Measurements from ENCODE around the gene KIZ.

KIZ gene

GRCh38 chr20:21174516-21175239 is 48.8 kb downstream of the KIZ start:
- DNase-seq (ENCODE audit: extremely low read depth in 1 of 2, low read depth in 1 of 2): no peak

DNA sequence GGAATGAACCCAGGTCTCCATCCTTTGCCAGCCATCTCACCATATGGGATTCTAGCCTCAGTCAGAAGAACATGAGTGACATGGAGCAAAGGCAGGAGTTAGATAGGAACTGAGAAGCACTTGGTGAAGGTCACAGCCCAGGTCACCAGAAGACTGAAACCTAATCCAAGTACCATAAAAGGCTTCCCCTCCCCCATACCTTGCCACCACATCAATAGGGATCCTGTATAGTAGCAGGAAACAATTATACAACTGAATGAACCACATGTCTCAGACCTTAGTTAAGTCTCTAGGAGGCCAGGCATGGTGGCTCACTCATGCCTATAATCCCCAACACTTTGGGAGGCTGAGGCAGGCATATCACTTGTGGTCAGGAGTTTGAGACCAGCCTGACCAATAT is 49.6 kb downstream of the KIZ start:
- DNase-seq (ENCODE audit: extremely low read depth in 1 of 2, low read depth in 1 of 2): no peak

GRCh38 chr20:21177767-21178166 is 51.9 kb downstream of the KIZ start:
- no peak for DNase-seq (ENCODE audit: extremely low read depth in 1 of 2, low read depth in 1 of 2)

GRCh38 chr20:21179757-21180156 is 53.9 kb downstream of the KIZ start:
- no peak for DNase-seq (ENCODE audit: extremely low read depth in 1 of 2, low read depth in 1 of 2)

DNA sequence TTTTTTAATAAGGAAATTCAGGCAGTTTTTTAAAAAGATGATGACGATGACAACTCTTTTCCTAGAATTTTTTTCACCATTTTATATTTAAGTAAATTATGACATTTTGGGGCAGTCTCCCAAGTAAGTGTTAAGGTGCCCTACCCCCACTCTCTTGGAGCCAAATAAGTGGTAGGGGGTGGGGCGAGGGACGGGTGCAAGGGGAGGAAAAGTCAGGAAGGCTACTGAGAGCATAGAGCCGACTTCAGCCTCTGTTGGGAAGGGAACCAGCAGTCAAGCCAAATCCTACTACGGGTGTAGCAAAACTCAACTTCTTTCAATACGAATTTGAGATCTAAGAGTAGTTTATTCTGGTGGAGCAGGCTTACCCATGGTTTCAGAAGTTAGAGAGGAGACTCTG is 54.4 kb downstream of the KIZ start:
- DNase-seq (ENCODE audit: extremely low read depth in 1 of 2, low read depth in 1 of 2): no peak

DNA sequence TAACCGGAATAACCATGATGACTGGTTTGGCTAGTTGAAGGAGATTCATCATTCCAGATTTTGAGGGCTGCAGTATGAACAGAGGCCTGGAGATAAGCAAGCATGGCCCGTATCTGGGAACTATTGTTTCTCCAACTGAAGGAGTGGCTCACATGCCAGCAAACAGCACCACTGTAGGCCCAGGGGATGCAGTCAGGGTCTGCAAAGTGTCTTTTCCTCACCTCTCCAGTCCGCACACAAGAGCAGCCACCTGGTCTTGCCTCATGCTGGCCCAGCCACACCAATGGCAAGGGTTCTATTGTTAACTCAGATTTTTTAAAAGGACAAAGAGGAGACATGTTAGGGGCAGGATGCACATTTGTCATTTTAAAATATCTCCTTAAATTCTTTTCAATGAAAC is 55.1 kb downstream of the KIZ start:
- DNase-seq (ENCODE audit: extremely low read depth in 1 of 2, low read depth in 1 of 2): no peak

DNA sequence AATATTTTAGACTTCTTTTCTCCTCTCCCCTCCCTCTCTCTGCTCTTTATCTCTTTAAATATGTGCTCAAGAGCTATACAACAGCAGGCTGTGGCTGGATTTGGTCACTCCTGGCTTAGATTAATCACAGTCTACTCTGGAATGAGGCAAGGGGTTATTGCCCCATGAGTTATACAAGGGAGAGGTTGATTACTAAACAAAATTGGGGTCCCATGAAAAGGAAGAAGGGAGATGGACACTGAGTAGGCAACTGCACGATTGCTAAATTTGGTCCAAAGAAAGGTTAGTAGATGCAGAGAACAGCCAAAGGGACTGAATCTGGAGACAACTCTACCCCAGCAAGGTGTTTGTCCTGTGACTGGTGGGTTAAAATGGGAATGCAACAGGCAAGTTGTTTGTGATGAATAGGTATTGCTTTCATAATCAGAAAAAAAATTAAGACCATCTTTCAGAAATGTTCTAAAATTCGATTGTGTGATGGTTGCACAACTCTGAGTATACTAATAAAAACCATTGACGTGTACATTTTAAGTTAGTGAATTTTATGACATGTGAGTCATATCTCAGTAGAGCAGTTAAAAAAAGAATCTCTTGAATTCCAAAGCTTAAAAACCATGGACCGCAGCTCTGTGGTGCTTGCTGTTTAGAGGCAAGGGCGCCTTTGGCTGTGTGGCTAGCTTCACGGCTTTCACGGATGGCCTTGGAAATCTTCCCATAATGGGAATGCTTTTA is 57.1 kb downstream of the KIZ start:
- no peak for DNase-seq (ENCODE audit: extremely low read depth in 1 of 2, low read depth in 1 of 2)

- no peak for DNase-seq (ENCODE audit: extremely low read depth in 1 of 2, low read depth in 1 of 2)
Observed at GRCh38 chr20:21183722-21184121, 57.8 kb downstream of the KIZ start.

DNA sequence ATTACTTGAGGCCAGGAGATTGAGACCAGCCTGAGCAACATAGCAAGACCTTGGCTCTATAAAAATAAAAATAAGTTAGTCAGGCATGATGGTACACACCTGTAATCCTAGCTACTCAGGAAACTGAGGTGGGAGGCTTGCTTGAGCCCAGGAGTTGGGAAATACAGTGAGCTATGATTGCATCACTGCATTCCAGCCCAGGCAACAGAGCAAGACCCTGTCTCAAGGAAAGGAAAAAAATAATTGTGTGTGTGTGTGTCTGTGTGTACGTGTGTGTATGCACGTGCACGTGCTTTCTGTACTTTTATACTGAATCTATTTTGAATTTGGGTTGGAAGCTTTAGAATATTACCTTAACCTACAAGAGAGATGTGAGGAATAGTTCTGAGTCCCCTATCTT is 58.9 kb downstream of the KIZ start:
- DNase-seq (ENCODE audit: extremely low read depth in 1 of 2, low read depth in 1 of 2): no peak

DNA sequence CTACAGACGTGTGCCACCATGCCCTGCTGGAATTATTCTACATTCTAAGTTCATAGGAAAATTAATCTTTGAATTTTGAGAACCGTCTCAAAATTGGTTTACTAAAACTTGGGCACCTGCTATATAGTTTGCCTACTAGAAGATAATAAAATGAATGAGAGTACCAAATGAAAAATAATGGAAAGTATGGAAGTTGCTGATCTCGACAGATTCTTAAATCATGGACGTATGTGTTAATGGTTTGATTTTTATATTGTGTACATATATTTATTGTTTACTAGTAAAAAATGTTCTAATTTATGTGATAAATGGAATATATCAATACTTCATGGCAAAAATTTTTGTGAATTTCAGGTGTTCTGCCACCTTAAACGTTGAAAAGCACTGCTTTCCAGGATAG is 60.0 kb downstream of the KIZ start:
- DNase-seq (ENCODE audit: extremely low read depth in 1 of 2, low read depth in 1 of 2): no peak

DNA sequence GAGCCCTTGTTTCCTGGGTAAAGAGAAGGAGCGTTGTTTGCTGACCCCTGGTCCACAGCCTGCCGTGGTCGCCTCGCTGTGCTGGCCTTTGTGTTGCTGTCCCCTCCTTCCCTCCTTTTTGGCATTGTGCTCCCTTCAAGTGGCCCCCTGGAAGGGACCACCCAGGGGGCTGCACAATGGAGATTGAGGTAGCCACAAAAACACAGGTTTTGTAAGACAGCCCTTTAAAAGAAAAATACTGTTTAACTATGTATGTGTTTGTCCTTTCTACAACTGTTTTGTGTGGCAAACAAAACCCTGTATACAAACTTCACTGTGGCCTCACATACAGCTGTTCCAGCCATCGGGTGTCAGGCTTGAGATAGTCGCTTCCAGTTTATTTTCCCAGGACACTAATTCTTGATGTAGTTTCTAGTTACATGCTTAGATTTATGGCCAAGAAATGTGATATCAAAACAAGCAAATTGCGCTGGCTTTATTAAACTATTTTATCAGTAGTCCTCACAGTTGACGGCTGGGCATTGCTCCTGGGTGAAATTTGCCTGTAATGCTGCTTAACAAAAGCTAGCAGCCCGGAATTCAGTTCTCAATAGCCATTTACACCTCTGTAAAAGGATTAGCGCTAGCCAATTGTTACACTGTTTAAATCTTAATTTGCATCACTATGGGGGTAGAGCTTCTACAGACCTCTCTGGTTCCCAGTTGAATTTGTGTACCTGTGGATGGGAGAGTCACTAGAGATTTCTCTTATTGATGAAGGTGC is 64.1 kb downstream of the KIZ start:
- DNase-seq (ENCODE audit: extremely low read depth in 1 of 2, low read depth in 1 of 2): no peak

DNA sequence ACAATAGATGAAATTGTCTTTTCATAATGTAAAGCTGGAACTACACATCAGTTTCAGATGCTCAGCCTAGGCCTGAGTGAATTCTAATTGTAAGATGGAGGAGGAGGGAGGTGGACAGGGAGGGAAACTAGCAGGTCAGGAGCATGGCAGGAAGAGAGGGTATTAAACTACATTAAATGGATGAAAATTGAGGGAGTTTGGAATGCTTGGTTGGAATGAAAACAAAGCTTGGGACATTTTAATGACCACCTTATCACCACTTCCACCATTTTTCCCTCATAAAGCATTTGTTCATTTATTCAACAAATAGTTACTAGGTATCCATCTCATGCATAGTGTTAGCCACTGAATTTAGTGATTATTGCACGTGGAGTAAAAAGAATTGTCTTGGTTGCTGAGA is 65.0 kb downstream of the KIZ start:
- no peak for DNase-seq (ENCODE audit: extremely low read depth in 1 of 2, low read depth in 1 of 2)

GRCh38 chr20:21191839-21192238 is 66.0 kb downstream of the KIZ start:
- no peak for DNase-seq (ENCODE audit: extremely low read depth in 1 of 2, low read depth in 1 of 2)

DNA sequence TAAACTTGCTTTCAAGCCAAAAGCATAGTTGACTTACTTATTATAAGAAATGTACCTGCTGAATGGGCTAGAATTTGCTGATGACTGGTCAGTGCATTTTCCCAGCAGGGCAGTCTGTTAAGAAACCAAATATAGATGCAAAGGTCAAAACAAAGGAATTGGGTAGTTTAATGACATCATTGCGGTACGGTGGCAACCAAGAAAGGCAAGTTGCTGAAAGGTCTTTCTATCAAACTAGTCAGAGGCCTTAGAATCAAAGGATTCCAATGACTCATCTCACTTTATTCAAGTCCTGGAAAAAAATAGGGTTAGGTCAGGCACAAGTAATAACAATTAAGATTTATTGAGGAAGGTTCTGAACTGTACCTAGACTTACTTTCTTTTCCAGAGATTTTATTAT is 76.4 kb downstream of the KIZ start:
- DNase-seq (ENCODE audit: extremely low read depth in 1 of 2, low read depth in 1 of 2): no peak

DNA sequence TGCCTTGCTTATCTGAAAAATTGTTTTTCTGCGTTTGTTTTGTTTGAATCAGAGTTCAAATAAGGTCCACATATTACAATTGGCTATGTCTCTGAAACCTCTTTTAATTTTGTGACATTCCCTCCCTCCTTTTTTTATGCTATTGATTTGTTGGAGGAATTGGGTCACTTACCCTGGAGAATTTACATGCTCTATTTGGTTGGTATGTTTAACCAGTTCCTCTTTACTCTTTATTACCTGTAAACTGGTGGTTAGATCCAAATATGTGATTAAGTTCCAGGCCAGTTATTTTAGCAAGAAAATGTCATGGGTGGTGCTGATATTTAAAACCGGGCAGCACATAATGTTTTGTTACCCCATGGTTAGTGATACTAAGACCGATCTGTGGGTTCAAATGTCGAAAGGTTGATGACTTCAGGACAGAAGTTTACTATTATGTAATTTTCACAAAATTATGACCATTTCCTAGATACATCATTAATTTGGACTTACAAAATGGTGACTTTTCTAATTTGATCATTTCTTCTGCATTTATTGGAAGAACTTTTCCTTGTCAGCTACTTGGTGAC is 77.3 kb downstream of the KIZ start:
- no peak for DNase-seq (ENCODE audit: extremely low read depth in 1 of 2, low read depth in 1 of 2)

GRCh38 chr20:21206584-21206983 is 80.7 kb downstream of the KIZ start:
- no peak for DNase-seq (ENCODE audit: extremely low read depth in 1 of 2, low read depth in 1 of 2)

GRCh38 chr20:21208999-21209398 is 83.1 kb downstream of the KIZ start:
- no peak for DNase-seq (ENCODE audit: extremely low read depth in 1 of 2, low read depth in 1 of 2)

DNA sequence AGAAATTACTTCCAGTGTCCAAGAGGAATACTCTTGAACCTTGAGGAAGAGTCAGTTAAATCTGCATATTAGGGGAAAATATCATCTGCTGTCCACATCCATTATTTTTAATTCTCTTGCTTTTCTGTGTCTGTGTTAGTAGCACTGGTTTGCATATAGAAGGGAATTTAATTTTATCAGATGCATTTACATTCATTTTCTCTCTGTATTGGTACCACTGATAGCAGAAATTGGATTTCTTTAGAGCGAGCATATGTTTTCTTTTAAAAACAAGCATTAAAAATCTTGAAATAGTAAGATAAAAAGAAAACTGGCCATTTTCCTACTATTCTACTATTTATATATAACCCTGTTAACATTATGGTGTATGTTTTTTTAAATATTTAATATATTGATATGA is 83.8 kb downstream of the KIZ start:
- no peak for DNase-seq (ENCODE audit: extremely low read depth in 1 of 2, low read depth in 1 of 2)

DNA sequence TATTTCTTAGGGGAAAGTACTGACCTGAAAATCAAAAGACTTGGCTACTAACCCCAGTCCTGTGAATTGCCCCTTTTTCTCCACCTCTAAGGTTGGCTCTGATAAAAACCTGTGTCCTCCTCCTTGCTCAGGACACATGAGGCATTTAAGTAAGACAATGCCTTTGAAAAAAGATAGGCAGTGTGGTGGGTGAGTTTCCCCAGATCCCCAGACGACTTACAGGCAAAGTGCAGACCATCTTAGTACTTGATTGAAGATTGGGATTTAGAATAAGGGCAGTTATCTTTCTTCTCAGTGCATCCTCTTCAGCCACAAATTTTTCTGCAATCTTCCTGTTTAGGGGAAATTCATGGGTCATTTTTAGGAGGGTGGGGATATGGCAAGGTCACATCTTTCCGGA is 87.8 kb downstream of the KIZ start:
- no peak for DNase-seq (ENCODE audit: extremely low read depth in 1 of 2, low read depth in 1 of 2)

DNA sequence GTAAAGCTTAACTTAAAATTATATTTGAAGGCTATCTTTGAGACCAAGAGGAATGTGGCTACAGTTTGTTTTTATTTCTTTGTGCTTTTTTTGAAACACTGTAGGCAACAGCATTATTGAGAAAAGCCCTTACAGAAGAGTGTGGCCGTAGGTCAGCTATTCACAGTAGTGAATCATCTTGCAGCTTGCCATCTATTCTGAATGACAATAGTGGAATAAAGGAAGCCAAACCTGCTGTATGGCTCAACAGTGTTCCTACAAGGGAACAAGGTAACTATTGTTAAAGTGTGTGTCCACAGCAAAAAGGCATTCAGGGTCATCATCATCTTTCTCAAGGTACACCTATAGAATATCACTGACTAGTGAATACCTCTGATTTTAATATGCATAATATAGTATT is 88.5 kb downstream of the KIZ start:
- DNase-seq (ENCODE audit: extremely low read depth in 1 of 2, low read depth in 1 of 2): no peak

GRCh38 chr20:21219686-21220085 is 93.8 kb downstream of the KIZ start:
- DNase-seq (ENCODE audit: extremely low read depth in 1 of 2, low read depth in 1 of 2): no peak

DNA sequence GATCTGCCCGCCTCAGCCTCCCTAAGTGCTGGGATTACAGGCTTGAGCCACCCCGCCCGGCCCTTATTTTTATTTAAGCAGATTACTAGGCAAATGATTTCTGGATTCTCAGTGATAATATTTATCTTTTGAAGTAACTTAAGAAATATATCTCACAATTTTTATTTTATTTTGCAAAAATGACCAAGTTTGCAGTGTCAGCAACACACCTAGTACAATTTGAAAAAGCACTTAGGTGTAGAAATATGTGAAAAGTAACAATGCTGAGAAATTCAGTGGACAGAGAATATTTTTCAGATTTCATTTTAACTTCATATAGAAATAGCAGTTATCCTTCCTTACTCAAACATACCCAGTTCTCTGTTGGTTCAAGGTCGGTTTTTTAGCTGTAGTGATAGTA is 98.3 kb downstream of the KIZ start:
- no peak for DNase-seq (ENCODE audit: extremely low read depth in 1 of 2, low read depth in 1 of 2)
